ENCODE results near the gene ELMO3.

Gene ELMO3

DNA sequence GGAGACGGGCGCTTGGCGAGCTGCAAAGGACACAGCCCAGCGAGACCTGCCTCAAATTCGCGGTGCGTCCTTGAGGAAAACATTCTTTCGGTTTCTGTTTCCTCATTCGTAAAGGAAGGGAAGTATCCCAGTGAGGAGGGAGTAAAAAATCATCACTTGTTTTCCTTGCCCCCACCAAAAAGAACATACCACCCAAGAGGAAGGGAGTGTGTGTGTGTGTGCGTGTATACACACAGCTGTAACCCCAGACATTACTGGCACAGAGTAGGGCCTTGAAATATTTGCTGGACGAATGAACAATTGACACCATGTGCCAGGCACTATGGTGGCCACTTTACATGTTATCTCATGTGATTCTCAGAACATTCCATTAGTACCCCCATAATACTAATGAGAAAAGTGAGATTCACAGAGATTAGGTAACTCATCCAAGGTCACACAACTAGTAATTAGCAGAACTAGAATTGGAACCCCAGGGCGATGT lies 13.2 kb upstream of the ELMO3 start:
- Histone ChIP-seq H3K27ac (ENCODE audit: low read length) (no peak overlapping the region), H3K4me1 (ENCODE audit: insufficient read depth, low read length) (peaks cover 3% of the 10 kb centered on the region; the same call in 1 of the 2 replicates)

GRCh38 chr16:67186550-67186950 lies 12.4 kb upstream of the ELMO3 start:
- H3K27ac ChIP-seq (ENCODE audit: low read length): no peak overlapping the region
- H3K36me3 ChIP-seq (ENCODE audit: insufficient read depth, low read depth, low read length): no peaks in the 10 kb centered on the region
- H3K27me3 ChIP-seq (ENCODE audit: insufficient read depth, low read length): peaks cover 33% of the 10 kb centered on the region
- no peak overlapping the region for H3K4me3 ChIP-seq (ENCODE audit: low read length)
- H3K4me1 ChIP-seq (ENCODE audit: insufficient read depth, low read length): peaks cover 3% of the 10 kb centered on the region; the same call in 1 of the 2 replicates
- H3K9me3 ChIP-seq (ENCODE audit: insufficient read depth, low read depth, low read length): no peaks in the 10 kb centered on the region
- no peak overlapping the region for H3K9ac ChIP-seq (ENCODE audit: low read depth, low read length)

More for the DNA sequence above, 13.2 kb upstream of the ELMO3 start:
- H3K9ac ChIP-seq (ENCODE audit: low read depth, low read length): no peak overlapping the region
- no peaks in the 10 kb centered on the region for H3K36me3 ChIP-seq (ENCODE audit: insufficient read depth, low read depth, low read length)
- H3K9me3 ChIP-seq (ENCODE audit: insufficient read depth, low read depth, low read length): no peaks in the 10 kb centered on the region
- no peak overlapping the region for H3K4me3 ChIP-seq (ENCODE audit: low read length)
- peaks cover 33% of the 10 kb centered on the region for H3K27me3 ChIP-seq (ENCODE audit: insufficient read depth, low read length)

DNA sequence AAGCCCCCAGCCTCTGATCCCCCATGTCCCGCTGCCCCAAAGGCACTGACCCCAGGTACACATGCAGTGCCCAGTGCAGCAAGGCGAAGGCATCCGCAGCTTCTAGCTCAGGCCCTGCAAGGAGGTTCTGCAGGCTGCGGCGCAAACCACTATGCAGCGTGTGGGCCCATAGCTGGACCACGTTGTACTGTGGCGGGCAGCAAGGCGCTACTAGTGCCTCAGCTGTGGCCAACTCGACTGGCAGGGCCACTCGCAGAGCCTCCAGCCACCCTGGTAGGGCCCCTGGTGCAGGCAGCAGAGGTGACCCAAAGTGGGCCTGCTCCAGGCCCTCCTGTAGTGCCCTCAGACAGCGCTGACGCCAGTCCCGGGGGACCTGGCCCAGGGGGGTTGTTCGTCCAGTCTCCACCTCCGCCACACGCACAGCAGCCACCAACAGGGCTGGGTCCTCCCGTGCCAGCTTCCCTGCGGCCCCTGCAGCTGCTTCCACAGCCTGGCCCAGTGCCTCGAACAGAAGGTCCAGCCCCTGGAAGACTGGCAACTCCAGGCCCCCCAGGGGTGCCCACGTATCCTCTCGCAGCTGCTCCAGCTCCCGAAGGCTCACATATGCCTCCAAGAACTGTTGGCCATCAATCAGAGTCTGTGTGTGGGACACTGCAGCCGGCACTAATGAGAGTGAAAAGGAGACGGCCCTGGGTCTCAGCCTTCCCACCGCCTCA lies 11.6 kb upstream of the ELMO3 start:
- no peak overlapping the region for H3K27ac ChIP-seq (ENCODE audit: low read length)
- H3K4me1 ChIP-seq (ENCODE audit: insufficient read depth, low read length): peaks cover 3% of the 10 kb centered on the region; the same call in 1 of the 2 replicates
- H3K9ac ChIP-seq (ENCODE audit: low read depth, low read length): no peak overlapping the region
- H3K27me3 ChIP-seq (ENCODE audit: insufficient read depth, low read length): peaks cover 33% of the 10 kb centered on the region
- no peaks in the 10 kb centered on the region for H3K9me3 ChIP-seq (ENCODE audit: insufficient read depth, low read depth, low read length)
- no peaks in the 10 kb centered on the region for H3K36me3 ChIP-seq (ENCODE audit: insufficient read depth, low read depth, low read length)
- no peak overlapping the region for H3K4me3 ChIP-seq (ENCODE audit: low read length)

DNA sequence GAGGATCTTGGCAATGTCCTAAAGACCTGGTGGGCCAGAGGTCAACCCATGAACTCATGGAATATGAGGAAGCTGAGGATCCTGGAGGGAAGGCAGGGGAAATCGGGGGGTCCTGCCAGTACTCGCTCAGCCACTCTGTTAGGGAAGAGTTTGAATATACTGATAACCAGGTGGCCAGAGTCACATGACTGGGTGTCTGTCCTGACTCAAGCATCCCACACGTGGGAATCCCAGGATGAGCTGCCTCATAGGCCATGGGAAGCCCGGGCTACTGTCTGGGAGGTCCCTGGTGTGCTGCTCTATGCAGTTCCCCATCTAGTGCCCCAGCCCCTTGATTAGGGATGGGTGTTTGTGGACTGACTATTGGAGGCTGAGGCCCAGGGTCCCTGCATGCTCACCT lies 10.6 kb upstream of the ELMO3 start:
- Histone ChIP-seq H3K27me3 (ENCODE audit: insufficient read depth, low read length) (peaks cover 33% of the 10 kb centered on the region), H3K9me3 (ENCODE audit: insufficient read depth, low read depth, low read length) (no peaks in the 10 kb centered on the region), H3K36me3 (ENCODE audit: insufficient read depth, low read depth, low read length) (peaks cover 1% of the 10 kb centered on the region)

GRCh38 chr16:67188798-67189197 lies 10.1 kb upstream of the ELMO3 start:
- peaks cover 7% of the 10 kb centered on the region; the same call in 1 of the 2 replicates for H3K4me1 ChIP-seq (ENCODE audit: insufficient read depth, low read length)
- H3K9me3 ChIP-seq (ENCODE audit: insufficient read depth, low read depth, low read length): no peaks in the 10 kb centered on the region
- no peak overlapping the region for H3K4me3 ChIP-seq (ENCODE audit: low read length)
- H3K36me3 ChIP-seq (ENCODE audit: insufficient read depth, low read depth, low read length): peaks cover 6% of the 10 kb centered on the region
- peaks cover 33% of the 10 kb centered on the region for H3K27me3 ChIP-seq (ENCODE audit: insufficient read depth, low read length)
- H3K9ac ChIP-seq (ENCODE audit: low read depth, low read length): no peak overlapping the region
- no peak overlapping the region for H3K27ac ChIP-seq (ENCODE audit: low read length)

More for the DNA sequence above, 10.6 kb upstream of the ELMO3 start:
- H3K4me3 ChIP-seq (ENCODE audit: low read length): no peak overlapping the region
- 0 out of 2 replicates have a peak, but pooled peaks cover 3% of the 10 kb centered on the region for H3K4me1 ChIP-seq (ENCODE audit: insufficient read depth, low read length)
- no peak overlapping the region for H3K27ac ChIP-seq (ENCODE audit: low read length)
- H3K9ac ChIP-seq (ENCODE audit: low read depth, low read length): no peak overlapping the region

DNA sequence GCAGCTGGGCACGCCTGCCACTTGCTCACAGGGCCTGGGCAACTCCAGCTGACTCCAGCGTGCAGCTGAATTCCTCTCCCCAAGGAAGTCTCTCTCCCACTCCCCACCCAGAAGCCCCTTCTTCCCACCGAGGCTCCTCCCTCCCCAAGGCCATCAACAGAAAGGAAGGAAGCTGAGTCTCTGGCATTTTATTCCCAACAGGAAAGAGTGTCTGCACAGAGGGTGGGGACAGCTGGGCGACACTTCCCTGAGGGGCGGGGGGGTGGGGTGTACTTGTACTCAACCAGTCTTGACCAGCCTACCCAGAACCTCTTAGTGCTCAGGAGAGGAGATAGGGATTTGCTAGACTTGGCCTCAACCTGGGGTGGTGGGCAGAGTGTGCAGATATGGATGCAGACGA lies 8.9 kb upstream of the ELMO3 start, which contains the start of gene EXOC3L1:
EXOC3L1 (minus strand) TSS at position 96 of the 400 bp plus-strand sequence. CDS start 460 bp downstream, outside the sequence.
- Histone ChIP-seq H3K4me1 (ENCODE audit: insufficient read depth, low read length) (peaks cover 7% of the 10 kb centered on the region; the same call in 1 of the 2 replicates), H3K4me3 (ENCODE audit: low read length) (no peak within 1 kb of the TSS), H3K27ac (ENCODE audit: low read length) (no peak within 1 kb of the TSS), H3K9ac (ENCODE audit: low read depth, low read length) (no peak within 1 kb of the TSS), H3K27me3 (ENCODE audit: insufficient read depth, low read length) (peaks cover 22% of the 10 kb centered on the region), H3K9me3 (ENCODE audit: insufficient read depth, low read depth, low read length) (no peaks in the 10 kb centered on the region), H3K36me3 (ENCODE audit: insufficient read depth, low read depth, low read length) (peaks cover 18% of the 10 kb centered on the region)

GRCh38 chr16:67190448-67191399 lies 8.2 kb upstream of the ELMO3 start:
- Histone ChIP-seq H3K4me1 (ENCODE audit: insufficient read depth, low read length) (peaks cover 7% of the 10 kb centered on the region; the same call in 1 of the 2 replicates), H3K9ac (ENCODE audit: low read depth, low read length) (no peak overlapping the region)

GRCh38 chr16:67191411-67191994 lies 7.4 kb upstream of the ELMO3 start:
- Histone ChIP-seq H3K4me3 (ENCODE audit: low read length) (peak overlapping the region; percentile 93), H3K27me3 (ENCODE audit: insufficient read depth, low read length) (peaks cover 7% of the 10 kb centered on the region), H3K36me3 (ENCODE audit: insufficient read depth, low read depth, low read length) (peaks cover 33% of the 10 kb centered on the region), H3K9ac (ENCODE audit: low read depth, low read length) (no peak overlapping the region), H3K9me3 (ENCODE audit: insufficient read depth, low read depth, low read length) (no peaks in the 10 kb centered on the region), H3K4me1 (ENCODE audit: insufficient read depth, low read length) (peaks cover 7% of the 10 kb centered on the region; the same call in 1 of the 2 replicates), H3K27ac (ENCODE audit: low read length) (no peak overlapping the region)

More at GRCh38 chr16:67190448-67191399, 8.2 kb upstream of the ELMO3 start:
- Histone ChIP-seq H3K36me3 (ENCODE audit: insufficient read depth, low read depth, low read length) (peaks cover 25% of the 10 kb centered on the region), H3K27ac (ENCODE audit: low read length) (no peak overlapping the region), H3K9me3 (ENCODE audit: insufficient read depth, low read depth, low read length) (no peaks in the 10 kb centered on the region), H3K27me3 (ENCODE audit: insufficient read depth, low read length) (peaks cover 15% of the 10 kb centered on the region), H3K4me3 (ENCODE audit: low read length) (no peak overlapping the region)

- Histone ChIP-seq H3K27me3 (ENCODE audit: insufficient read depth, low read length) (peaks cover under 1% of the 10 kb centered on the region; the same call in 1 of the 2 replicates), H3K27ac (ENCODE audit: low read length) (no peak within 1 kb of the TSS), H3K4me1 (ENCODE audit: insufficient read depth, low read length) (peaks cover 3% of the 10 kb centered on the region; the same call in 1 of the 2 replicates)
These were observed 6.8 kb upstream of the ELMO3 start, which contains the start of gene E2F4 for GRCh38 chr16:67191995-67192681. TSS of gene E2F4 (plus strand) at chr16:67192155. CDS start at chr16:67192228, 73 bp downstream.

GRCh38 chr16:67192781-67193361 lies 6.1 kb upstream of the ELMO3 start:
- H3K27me3 ChIP-seq (ENCODE audit: insufficient read depth, low read length): no peaks in the 10 kb centered on the region
- peaks cover 3% of the 10 kb centered on the region; the same call in 1 of the 2 replicates for H3K4me1 ChIP-seq (ENCODE audit: insufficient read depth, low read length)
- H3K27ac ChIP-seq (ENCODE audit: low read length): no peak overlapping the region
- H3K36me3 ChIP-seq (ENCODE audit: insufficient read depth, low read depth, low read length): peaks cover 47% of the 10 kb centered on the region
- peak overlapping the region; percentile 93 for H3K4me3 ChIP-seq (ENCODE audit: low read length)
- no peaks in the 10 kb centered on the region for H3K9me3 ChIP-seq (ENCODE audit: insufficient read depth, low read depth, low read length)
- H3K9ac ChIP-seq (ENCODE audit: low read depth, low read length): peak overlapping the region; percentile 82

More at GRCh38 chr16:67191995-67192681, 6.8 kb upstream of the ELMO3 start, which contains the start of gene E2F4:
- Histone ChIP-seq H3K9me3 (ENCODE audit: insufficient read depth, low read depth, low read length) (no peaks in the 10 kb centered on the region), H3K9ac (ENCODE audit: low read depth, low read length) (peak within 1 kb of the TSS; percentile 82), H3K36me3 (ENCODE audit: insufficient read depth, low read depth, low read length) (peaks cover 39% of the 10 kb centered on the region), H3K4me3 (ENCODE audit: low read length) (peak within 1 kb of the TSS; percentile 93)

All from iPS-20b (cell line).